Ascending aorta (tissue), 2 donors: Measurements from ENCODE around the gene BCL2L13. TPM values are rescaled to one million over a fixed set of nuclear protein-coding genes. Genes with fewer than 3 reads are reported as not detected.

ENCODE experiments used
- DNase-seq, 2 donors: peaks; one replicate each; pipeline ENCODE4 v3.0.0-alpha.2; 2019; ENCODE audit warnings: low spot score in 2 of 2
- H3K27ac ChIP-seq, 2 donors: fragments of 200-600 bp; sonication (generic); one replicate each; pipeline ENCODE4 v1.5.1; 2016 to 2017; ENCODE audit warnings: mild to moderate bottlenecking in 1 of 2
- H3K27me3 ChIP-seq: fragments of 200-600 bp; sonication (generic); one replicate; pipeline ENCODE4 v1.5.1; 2017
- H3K36me3 ChIP-seq, 2 donors: fragments of 200-600 bp; sonication (generic); one replicate each; pipeline ENCODE4 v1.5.1; 2016
- H3K4me1 ChIP-seq, 2 donors: fragments of 200-600 bp; sonication (generic); one replicate each; pipeline ENCODE4 v1.5.1; 2016 to 2017; ENCODE audit warnings: mild to moderate bottlenecking in 1 of 2
- H3K4me3 ChIP-seq, 2 donors: fragments of 200-600 bp; sonication (generic); one replicate each; pipeline ENCODE4 v1.5.1; 2016 to 2017; ENCODE audit warnings: mild to moderate bottlenecking in 1 of 2
- H3K9me3 ChIP-seq, 2 donors: fragments of 200-600 bp; sonication (generic); one replicate each; pipeline ENCODE4 v1.5.1; 2016
- CTCF ChIP-seq, 3 experiments: fragments of 200-600 bp in 2 of 3; fragments of 450-650 bp in 1 of 3; sonication (generic) in 2 of 3; IDR thresholded peaks; one replicate each; pipeline ENCODE4 v1.5.1; 2016 to 2019; ENCODE audit warnings: antibody characterized with exemption in 3 of 3, mild to moderate bottlenecking in 1 of 3, moderate library complexity in 1 of 3
- intact Hi-C: fragments of 100-400 bp; cut with DNase I; formaldehyde crosslinking; loops from one replicate; pipeline ENCODE4 v1.15.1; 2023
- total RNA-seq: library from RNA; depleted of rRNA; stranded (reverse); fragments of >200 nt; gene quantifications from one replicate; pipeline ENCODE4 v1.1.0, GENCODE V29; 2016

Gene BCL2L13
- total RNA-seq, 1 donor from 2014 or later, result 4.6 TPM

- DNase-seq, result no peak
- intact Hi-C loops, result no loop called here
- Histone ChIP-seq H3K27me3 (no peaks in the 10 kb centered on the region), H3K4me3 (no peak overlapping the region), H3K9me3 (no peaks in the 10 kb centered on the region), H3K4me1 (no peaks in the 10 kb centered on the region), H3K27ac (no peak overlapping the region), H3K36me3 (no peaks in the 10 kb centered on the region)
- no peak for TF ChIP-seq CTCF (IDR thresholded peaks at IDR 0.05)
Observed at GRCh38 chr22:17716529-17716928, 78.0 kb downstream of the BCL2L13 start.

GRCh38 chr22:17717708-17718107 is 79.2 kb downstream of the BCL2L13 start:
- H3K4me1 ChIP-seq, result no peaks in the 10 kb centered on the region
- H3K27ac ChIP-seq, result no peak overlapping the region
- H3K27me3 ChIP-seq, result no peaks in the 10 kb centered on the region
- no peak overlapping the region for H3K4me3 ChIP-seq
- intact Hi-C loops, result no loop called here
- H3K36me3 ChIP-seq, result no peaks in the 10 kb centered on the region
- H3K9me3 ChIP-seq, result no peaks in the 10 kb centered on the region
- no peak for TF ChIP-seq CTCF (IDR thresholded peaks at IDR 0.05)
- no peak for DNase-seq

GRCh38 chr22:17719911-17720310 is 81.4 kb downstream of the BCL2L13 start:
- Histone ChIP-seq H3K4me1 (peaks cover 0 to 4% of the 10 kb centered on the region in 2 donors), H3K36me3 (no peaks in the 10 kb centered on the region), H3K4me3 (no peak overlapping the region), H3K27me3 (no peaks in the 10 kb centered on the region), H3K9me3 (no peaks in the 10 kb centered on the region), H3K27ac (no peak overlapping the region)
- TF ChIP-seq CTCF (IDR thresholded peaks at IDR 0.05), result no peak
- DNase-seq, result no peak
- intact Hi-C loops, result no loop called here

GRCh38 chr22:17724241-17724640 is 85.7 kb downstream of the BCL2L13 start:
- TF ChIP-seq CTCF (IDR thresholded peaks at IDR 0.05), result no peak
- intact Hi-C loops, result no loop called here
- Histone ChIP-seq H3K4me3 (no peak overlapping the region), H3K9me3 (no peaks in the 10 kb centered on the region), H3K27ac (peak overlapping the region; percentile 23 to 31), H3K4me1 (peaks cover 3 to 20% of the 10 kb centered on the region in 2 donors), H3K27me3 (no peaks in the 10 kb centered on the region), H3K36me3 (peaks cover 11 to 20% of the 10 kb centered on the region in 2 donors)
- no peak for DNase-seq

- no peaks in the 10 kb centered on the region for H3K27me3 ChIP-seq
- no peak for TF ChIP-seq CTCF (IDR thresholded peaks at IDR 0.05)
- H3K36me3 ChIP-seq, result peaks cover 17 to 27% of the 10 kb centered on the region in 2 donors
- intact Hi-C loops, result no loop called here
- H3K4me1 ChIP-seq, result peaks cover 3 to 20% of the 10 kb centered on the region in 2 donors
- no peaks in the 10 kb centered on the region for H3K9me3 ChIP-seq
- DNase-seq, result no peak
- peak overlapping the region; percentile 31 to 61 for H3K27ac ChIP-seq
- no peak overlapping the region for H3K4me3 ChIP-seq
Observed at GRCh38 chr22:17724678-17725499, 86.3 kb downstream of the BCL2L13 start.
